ENCODE results near the gene MICU1. TPM values are rescaled to one million over a fixed set of nuclear protein-coding genes. Genes with fewer than 3 reads are reported as not detected.

The MICU1 gene
- total and polyA plus RNA-seq, 2 donors from 2014 or later: 46.3 to 89.9 TPM

GRCh38 chr10:72425133-72425532 is 200.7 kb downstream of the MICU1 start:
- intact Hi-C loops (cut with DNase I): no loop called here
- Histone ChIP-seq H3K9ac (ENCODE audit: low read length in 3 of 3) (no peak overlapping the region), H3K27ac (ENCODE audit: low read depth in 2 of 2, low read length in 2 of 2) (no peak overlapping the region)

DNA sequence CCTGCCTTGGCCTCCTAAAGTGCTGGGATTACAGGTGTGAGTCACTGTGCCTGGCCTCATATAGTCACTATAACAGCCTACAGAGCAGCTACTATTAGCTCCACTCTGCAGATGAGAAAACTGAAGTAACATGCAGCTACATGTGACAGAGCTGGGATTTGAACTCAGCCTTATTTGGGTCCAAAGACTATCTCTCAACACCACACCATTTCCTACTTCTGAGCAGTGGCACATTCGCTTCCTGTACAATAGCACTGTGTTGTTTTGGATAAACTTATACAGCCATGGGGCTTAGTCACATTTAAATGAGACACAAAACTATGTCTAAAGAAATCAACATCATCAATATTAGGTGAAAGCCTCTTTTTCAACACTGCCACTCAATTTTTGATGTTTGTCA is 201.3 kb downstream of the MICU1 start:
- Histone ChIP-seq H3K27ac (ENCODE audit: low read depth in 2 of 2, low read length in 2 of 2) (no peak overlapping the region), H3K9ac (ENCODE audit: low read length in 3 of 3) (no peak overlapping the region), H3K36me3 (ENCODE audit: control insufficient read depth in 2 of 3, insufficient read depth in 3 of 3, low read length in 3 of 3) (peaks cover 2 to 16% (median 11%) of the 10 kb centered on the region in 3 donors), H3K9me3 (ENCODE audit: control insufficient read depth in 2 of 3, insufficient read depth in 1 of 3, low read length in 3 of 3) (no peaks in the 10 kb centered on the region), H3K4me3 (ENCODE audit: low read length in 3 of 3) (no peak overlapping the region), H3K27me3 (ENCODE audit: control insufficient read depth, insufficient read depth, low read length) (no peaks in the 10 kb centered on the region), H3K4me1 (ENCODE audit: control insufficient read depth in 2 of 3, insufficient read depth in 2 of 3, low read depth in 1 of 3, low read length in 3 of 3) (no peaks in the 10 kb centered on the region)
- TF ChIP-seq, protein P1, sequence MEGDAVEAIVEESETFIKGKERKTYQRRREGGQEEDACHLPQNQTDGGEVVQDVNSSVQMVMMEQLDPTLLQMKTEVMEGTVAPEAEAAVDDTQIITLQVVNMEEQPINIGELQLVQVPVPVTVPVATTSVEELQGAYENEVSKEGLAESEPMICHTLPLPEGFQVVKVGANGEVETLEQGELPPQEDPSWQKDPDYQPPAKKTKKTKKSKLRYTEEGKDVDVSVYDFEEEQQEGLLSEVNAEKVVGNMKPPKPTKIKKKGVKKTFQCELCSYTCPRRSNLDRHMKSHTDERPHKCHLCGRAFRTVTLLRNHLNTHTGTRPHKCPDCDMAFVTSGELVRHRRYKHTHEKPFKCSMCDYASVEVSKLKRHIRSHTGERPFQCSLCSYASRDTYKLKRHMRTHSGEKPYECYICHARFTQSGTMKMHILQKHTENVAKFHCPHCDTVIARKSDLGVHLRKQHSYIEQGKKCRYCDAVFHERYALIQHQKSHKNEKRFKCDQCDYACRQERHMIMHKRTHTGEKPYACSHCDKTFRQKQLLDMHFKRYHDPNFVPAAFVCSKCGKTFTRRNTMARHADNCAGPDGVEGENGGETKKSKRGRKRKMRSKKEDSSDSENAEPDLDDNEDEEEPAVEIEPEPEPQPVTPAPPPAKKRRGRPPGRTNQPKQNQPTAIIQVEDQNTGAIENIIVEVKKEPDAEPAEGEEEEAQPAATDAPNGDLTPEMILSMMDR (IDR thresholded peaks at IDR 0.05; ENCODE audit: borderline replicate concordance, extremely low read depth, insufficient read depth): no peak
- FAIRE-seq: no peak
- intact Hi-C loops (cut with DNase I): no loop called here
- no peak for DNase-seq

More at GRCh38 chr10:72425133-72425532, 200.7 kb downstream of the MICU1 start:
- peak in 2 of 5 donors; percentile 7 to 29 for DNase-seq
- FAIRE-seq: no peak
- Histone ChIP-seq H3K9me3 (ENCODE audit: control insufficient read depth in 2 of 3, insufficient read depth in 1 of 3, low read length in 3 of 3) (no peaks in the 10 kb centered on the region), H3K4me1 (ENCODE audit: control insufficient read depth in 2 of 3, insufficient read depth in 2 of 3, low read depth in 1 of 3, low read length in 3 of 3) (no peaks in the 10 kb centered on the region), H3K27me3 (ENCODE audit: control insufficient read depth, insufficient read depth, low read length) (no peaks in the 10 kb centered on the region), H3K36me3 (ENCODE audit: control insufficient read depth in 2 of 3, insufficient read depth in 3 of 3, low read length in 3 of 3) (peaks cover 2 to 16% (median 8%) of the 10 kb centered on the region in 3 donors), H3K4me3 (ENCODE audit: low read length in 3 of 3) (no peak overlapping the region)
- TF ChIP-seq, protein P1 (IDR thresholded peaks at IDR 0.05; ENCODE audit: borderline replicate concordance, extremely low read depth, insufficient read depth): no peak

GRCh38 chr10:72423426-72423825 is 202.5 kb downstream of the MICU1 start:
- Histone ChIP-seq H3K4me3 (ENCODE audit: low read length in 3 of 3) (no peak overlapping the region), H3K36me3 (ENCODE audit: control insufficient read depth in 2 of 3, insufficient read depth in 3 of 3, low read length in 3 of 3) (peaks cover 2 to 16% (median 13%) of the 10 kb centered on the region in 3 donors), H3K27me3 (ENCODE audit: control insufficient read depth, insufficient read depth, low read length) (no peaks in the 10 kb centered on the region), H3K4me1 (ENCODE audit: control insufficient read depth in 2 of 3, insufficient read depth in 2 of 3, low read depth in 1 of 3, low read length in 3 of 3) (no peaks in the 10 kb centered on the region), H3K27ac (ENCODE audit: low read depth in 2 of 2, low read length in 2 of 2) (no peak overlapping the region), H3K9me3 (ENCODE audit: control insufficient read depth in 2 of 3, insufficient read depth in 1 of 3, low read length in 3 of 3) (no peaks in the 10 kb centered on the region), H3K9ac (ENCODE audit: low read length in 3 of 3) (no peak overlapping the region)
- TF ChIP-seq, protein P1 (IDR thresholded peaks at IDR 0.05; ENCODE audit: borderline replicate concordance, extremely low read depth, insufficient read depth): no peak
- intact Hi-C loops (cut with DNase I): no loop called here
- FAIRE-seq (no peak), DNase-seq (no peak)

Measured in kidney (tissue), 14 donors.